GM12875 (cell line): ENCODE data around the gene NKAIN2.

Source experiments
- H3K4me3 ChIP-seq: one replicate; pipeline ENCODE4 v1.5.1; 2011; ENCODE audit warnings: low read depth, low read length, control low read depth
- CTCF ChIP-seq: IDR thresholded peaks from 2 replicates; pipeline ENCODE4 v1.5.1; 2011; ENCODE audit warnings: low read depth, mild to moderate bottlenecking, control low read depth, inconsistent platforms, low read length, moderate library complexity, borderline replicate concordance; ENCODE audit not compliant: insufficient read depth

NKAIN2 gene

GRCh38 chr6:124822204-124822613 lies 1018.5 kb downstream of the NKAIN2 start:
- TF ChIP-seq CTCF: no peak

GRCh38 chr6:124822721-124823120 lies 1019.1 kb downstream of the NKAIN2 start:
- no peak for TF ChIP-seq CTCF

More at GRCh38 chr6:124822204-124822613, 1018.5 kb downstream of the NKAIN2 start:
- no peak overlapping the region for H3K4me3 ChIP-seq

GRCh38 chr6:124823240-124824111 lies 1019.8 kb downstream of the NKAIN2 start:
- H3K4me3 ChIP-seq: no peak overlapping the region
- TF ChIP-seq CTCF: no peak

More at GRCh38 chr6:124822721-124823120, 1019.1 kb downstream of the NKAIN2 start:
- no peak overlapping the region for H3K4me3 ChIP-seq

GRCh38 chr6:124825564-124825963 lies 1021.9 kb downstream of the NKAIN2 start:
- H3K4me3 ChIP-seq: no peak overlapping the region
- no peak for TF ChIP-seq CTCF

- H3K4me3 ChIP-seq: no peak overlapping the region
- TF ChIP-seq CTCF: no peak
These were observed 1026.2 kb downstream of the NKAIN2 start for GRCh38 chr6:124829822-124830221.

GRCh38 chr6:124830506-124830905 lies 1026.8 kb downstream of the NKAIN2 start:
- no peak overlapping the region for H3K4me3 ChIP-seq
- TF ChIP-seq CTCF: no peak
